Effector CD8-positive, alpha-beta T cell (primary cell): Measurements from ENCODE around the gene SLC22A12.
"Not testable (repeated sequence)": the region's sequence is repeated elsewhere in the genome, so short reads cannot be mapped to it uniquely, and the experiment has no call there.

ENCODE experiments used
- DNase-seq: peaks from one replicate; lab custom pipeline; 2025; lab: John Stamatoyannopoulos, UW
- total RNA-seq, 4 experiments: gene quantifications; one replicate each; lab custom pipeline; 2026; lab: John Stamatoyannopoulos, UW

Gene SLC22A12
- 0 reads per million in 4 experiments for total RNA-seq

DNA sequence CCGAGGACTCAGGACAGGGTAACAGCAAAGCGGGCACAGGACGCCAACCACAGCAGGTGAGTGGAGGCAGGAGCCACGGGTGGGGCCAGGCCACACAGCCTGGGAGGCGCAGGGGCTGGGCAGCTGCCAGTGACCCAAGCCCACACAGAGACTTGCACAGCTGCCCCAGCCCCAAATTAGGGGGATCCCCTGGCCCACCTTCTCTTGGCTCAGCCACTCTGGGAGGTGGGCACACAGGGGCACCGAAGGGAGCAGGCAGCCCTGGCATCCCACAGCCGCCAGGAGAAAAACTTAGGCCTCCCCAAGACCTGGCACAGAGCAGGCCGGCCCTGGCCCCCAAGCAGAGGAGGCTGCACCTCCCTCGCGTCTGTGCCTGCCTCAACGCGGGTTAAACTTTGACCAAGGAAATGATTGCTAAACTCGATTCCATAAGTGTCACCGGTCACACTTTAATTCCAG lies at the start of gene SLC22A12:
SLC22A12 (plus strand) TSS at position 458 of the 459 bp plus-strand sequence. CDS start 337 bp downstream, outside the sequence.
- DNase-seq = no peak

DNA sequence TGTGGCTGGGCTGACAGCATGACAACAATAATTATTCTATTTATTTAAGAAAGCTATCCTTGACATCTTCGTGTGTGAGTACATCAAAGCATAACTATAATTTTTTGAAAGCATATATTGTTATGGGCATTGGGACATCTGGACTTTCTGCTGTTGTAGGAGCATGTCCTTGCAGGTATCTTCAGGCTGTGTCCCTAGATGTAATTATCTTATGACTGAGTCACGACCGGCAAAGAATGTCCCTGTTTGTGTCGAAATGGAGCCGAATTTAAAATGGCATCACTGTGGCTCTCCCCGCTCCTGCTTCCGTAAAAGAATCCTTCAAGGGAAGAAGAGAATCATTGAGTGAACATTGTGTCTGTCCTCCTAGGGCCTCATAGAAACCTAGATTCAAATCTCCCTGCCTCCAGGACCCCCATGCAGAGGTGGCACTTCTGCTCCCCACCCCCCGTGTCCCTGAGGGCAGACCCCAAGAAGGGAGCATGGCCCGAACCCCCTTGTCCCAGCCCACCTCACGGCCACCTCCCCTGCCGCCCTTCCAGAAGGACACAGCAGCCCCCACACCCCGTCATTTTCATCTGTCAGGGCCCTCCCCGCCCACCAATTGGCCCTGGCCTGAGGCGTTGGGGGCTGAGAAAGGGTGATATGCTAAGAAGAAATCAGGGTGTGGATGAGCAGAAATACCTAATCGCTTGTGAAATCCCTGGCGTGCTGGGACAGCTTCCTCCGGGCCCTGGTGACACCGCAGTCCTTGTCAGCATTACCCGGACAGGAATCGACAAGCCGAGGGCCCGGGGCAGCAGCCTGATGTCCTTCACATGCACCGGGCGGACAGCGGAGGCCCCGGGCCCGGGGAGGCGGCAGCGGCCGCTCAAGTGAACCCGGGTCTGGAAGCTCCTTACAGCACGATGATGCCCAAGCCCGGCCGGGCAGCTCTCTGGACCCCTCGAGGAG lies 48.6 kb upstream of the SLC22A12 start:
- DNase-seq = no peak

DNA sequence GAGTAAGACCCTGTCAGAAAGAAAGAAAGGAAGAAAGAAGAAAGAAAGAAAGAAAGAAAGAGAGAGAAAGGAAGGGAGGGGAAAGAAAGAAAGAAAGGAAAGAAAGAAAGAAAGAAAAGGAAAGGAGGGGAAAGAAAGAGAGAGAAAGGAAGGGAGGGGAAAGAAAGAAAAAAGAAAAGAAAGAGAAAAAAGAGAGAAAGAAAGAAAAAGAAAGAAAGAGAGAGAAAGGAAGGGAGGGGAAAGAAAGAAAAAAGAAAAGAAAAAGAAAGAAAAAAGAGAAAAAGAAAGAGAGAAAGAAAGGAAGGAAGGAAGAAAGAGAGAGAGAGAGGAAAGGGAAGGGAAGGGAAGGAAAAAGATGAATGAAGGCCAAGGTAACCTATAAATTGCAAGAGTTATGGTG lies 47.2 kb upstream of the SLC22A12 start:
- DNase-seq = no peak

GRCh38 chr11:64544616-64545296 lies 46.3 kb upstream of the SLC22A12 start:
- DNase-seq = no peak

DNA sequence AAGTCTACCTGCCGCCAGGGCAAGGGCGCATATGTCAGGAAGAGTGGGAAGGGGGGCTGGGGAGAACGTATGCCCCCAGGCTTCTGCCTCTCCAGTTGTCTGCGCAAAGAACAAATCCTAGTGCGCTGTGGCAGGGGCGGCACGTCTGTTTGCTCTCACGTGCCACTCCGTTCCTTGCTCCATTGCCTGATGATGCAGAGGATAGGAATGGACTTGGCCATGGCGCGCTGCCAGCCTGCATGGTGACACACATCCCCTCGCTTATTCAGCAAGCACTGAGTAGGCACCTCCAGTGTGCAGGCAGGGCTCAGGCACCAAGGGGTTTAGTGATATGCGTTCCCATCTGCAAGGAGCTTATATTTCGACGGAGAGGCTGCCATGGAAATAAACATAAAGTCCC lies 45.4 kb upstream of the SLC22A12 start:
- no peak for DNase-seq

DNA sequence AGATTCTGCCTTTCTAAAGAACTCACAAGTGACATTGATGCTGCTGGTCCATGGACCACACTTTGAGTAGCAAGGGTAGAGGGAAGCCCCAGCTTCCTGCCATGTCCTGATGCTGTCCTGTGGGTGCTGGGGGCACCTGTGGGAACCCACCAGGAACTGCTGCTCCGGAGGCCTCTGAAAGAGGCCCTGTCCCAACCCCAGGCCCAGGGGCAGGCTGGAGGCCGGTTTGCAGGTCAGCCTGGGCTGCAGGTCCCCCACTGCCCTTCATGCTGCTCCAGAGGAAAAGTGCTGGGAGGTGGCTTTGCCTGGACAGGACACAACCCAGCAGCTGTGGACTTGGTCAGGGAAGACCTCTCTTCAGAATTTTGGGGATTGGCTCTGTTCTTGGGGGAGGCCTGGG lies 44.8 kb upstream of the SLC22A12 start:
- no peak for DNase-seq

DNA sequence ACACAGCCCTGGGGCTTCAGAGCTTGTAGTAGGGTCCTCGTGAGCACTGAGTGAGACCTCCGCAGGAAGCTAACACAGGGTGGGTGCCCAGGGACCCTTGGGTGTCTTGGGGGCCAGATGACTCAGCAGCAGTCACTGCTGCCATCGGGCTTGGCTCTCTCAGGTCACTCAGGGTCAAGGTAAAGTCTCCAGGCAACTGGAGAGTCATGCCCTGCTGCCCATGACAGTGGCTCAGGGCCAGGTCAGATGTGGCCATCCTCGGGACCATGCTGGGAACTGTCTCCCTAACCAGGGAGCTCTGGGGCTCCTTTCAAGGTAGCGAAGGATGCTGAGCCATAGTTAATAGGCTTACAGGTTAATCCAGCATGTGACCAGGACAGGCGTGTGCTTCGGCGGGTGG lies 44.4 kb upstream of the SLC22A12 start:
- no peak for DNase-seq

GRCh38 chr11:64549969-64550368 lies 41.1 kb upstream of the SLC22A12 start:
- no peak for DNase-seq

DNA sequence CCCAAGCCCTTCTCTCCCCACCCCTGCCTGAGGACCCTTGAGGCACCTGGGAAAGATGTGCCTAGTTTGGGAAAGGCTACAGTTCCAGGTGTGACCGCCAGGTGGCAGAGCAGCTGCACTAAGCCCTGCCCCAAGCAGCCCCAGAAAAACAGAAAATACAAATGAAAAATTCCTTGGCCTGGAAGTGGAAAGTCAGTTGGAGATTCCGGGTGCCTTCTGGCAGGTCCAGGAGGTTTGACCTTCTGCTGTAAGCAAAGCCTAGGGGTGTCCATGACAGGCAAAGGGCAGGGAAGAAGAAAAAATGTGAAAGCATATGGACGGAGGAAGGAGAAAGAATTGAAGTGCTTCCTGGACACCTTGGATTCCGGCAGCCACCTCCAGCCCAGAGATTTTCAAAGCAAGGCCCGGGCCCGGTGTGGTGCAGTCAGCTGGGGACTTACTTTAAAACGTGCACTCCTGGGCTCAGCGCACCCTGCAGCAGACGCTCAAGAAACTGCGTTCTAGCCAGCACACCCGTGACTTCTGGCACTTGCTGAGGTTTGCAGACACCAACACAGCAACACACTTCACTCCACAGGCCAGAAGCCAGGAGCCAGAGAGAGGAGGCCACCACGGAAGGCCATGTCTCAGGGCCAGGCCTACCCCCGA lies 37.3 kb upstream of the SLC22A12 start:
- DNase-seq = peak; percentile 40

GRCh38 chr11:64556044-64556720 lies 34.8 kb upstream of the SLC22A12 start:
- DNase-seq = no peak

DNA sequence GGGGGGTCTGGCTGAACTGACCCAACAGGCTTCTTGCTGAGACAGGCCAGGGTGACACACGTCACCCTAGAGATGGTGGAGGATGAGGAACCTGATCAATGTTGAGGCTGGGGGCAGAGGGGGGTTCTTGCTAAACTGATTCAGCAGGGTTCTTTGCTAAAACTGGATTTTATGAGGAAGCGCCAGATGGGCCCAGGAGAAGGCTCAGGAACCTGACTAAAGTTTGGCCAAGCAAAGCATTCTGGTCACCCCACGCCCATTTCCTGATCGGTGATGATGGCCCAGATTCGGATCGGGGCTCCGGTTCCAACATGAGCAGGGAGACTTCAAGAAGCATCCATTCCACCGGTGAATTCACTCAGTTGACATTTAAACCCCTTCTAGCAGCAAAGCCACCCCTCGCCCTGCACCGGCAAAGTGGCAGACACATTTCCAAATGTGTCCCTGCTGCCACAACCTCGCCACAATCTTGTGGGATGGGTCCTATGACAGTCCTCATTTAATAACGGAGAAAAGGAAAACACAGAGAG lies 34.2 kb upstream of the SLC22A12 start:
- DNase-seq = no peak

DNA sequence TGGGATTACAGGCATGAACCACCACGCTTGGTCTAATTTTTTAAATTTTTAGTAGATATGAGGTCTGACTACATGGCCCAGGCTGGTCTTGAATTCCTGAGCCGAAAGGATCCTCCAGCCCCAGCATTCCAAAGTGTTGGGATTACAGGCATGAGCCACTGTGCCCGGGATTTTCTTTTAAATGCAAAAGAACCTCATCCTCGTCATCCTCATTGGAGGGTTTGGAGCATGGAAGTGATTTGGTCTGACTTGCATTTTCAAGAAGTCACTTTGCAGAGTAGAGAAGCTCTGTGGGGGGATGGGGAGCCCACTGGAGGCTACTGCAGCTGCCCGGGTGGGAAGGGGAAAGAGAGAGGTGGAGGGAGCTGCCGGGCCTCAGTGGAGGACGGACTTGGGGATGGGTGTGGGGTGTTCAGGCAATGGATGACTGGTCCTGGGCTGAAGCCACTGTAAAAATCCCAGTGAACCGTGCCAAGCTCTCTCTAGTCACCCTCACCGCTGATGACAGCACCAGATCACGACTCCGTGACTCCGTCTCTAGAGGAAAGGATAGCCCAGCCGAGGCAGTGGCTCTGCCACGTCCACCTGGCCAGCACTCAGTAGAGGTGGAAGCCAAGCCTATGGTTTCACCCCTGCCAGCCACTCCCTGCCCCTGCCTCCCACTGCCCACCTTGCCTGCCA lies 32.8 kb upstream of the SLC22A12 start:
- DNase-seq = no peak

- DNase-seq = no peak
These were observed 32.2 kb upstream of the SLC22A12 start for GRCh38 chr11:64558869-64559268.

GRCh38 chr11:64559351-64560138 lies 31.5 kb upstream of the SLC22A12 start:
- DNase-seq = no peak

- DNase-seq = no peak
These were observed 30.8 kb upstream of the SLC22A12 start for GRCh38 chr11:64560139-64560771.

DNA sequence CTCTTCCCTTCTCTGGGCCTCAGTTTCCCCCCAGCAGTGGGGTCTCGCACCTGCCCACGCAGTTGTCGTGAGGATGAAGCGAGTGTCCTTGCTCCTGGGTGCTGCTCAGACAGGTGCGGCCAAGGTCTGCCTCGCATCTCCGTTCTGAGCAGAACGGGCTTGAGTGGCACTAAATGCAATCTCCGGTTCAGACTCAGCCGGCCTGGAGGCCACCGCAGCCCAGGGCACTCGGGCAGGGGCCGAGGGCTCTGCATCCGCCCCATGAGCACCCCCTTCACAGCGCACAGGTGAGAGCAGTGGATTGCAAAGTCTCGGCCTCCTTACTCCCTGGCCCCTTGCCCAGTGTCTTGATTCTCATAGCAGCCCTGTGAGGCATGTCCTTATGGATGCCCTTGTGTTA lies 30.1 kb upstream of the SLC22A12 start:
- DNase-seq = no peak

DNA sequence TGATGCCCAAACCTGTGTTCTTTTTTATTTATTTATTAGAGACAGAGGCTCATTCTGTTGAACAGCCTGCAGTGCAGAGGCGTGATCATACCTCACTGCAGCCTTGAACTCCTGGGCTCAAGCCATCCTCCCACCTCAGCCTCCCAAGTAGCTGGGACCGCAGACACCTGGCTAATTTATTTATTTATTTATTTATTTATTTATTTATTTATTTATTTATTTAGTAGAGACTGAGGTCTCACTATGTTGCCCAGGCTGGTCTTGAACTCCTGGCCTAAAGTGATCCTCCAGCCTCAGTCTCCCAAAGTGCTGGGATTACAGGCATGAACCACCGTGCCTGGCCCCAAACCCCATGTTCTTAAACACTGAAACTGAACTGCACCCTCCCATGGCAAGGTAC lies 29.6 kb upstream of the SLC22A12 start:
- DNase-seq = not testable (repeated sequence)

- no peak for DNase-seq
These were observed 28.9 kb upstream of the SLC22A12 start for GRCh38 chr11:64561984-64562722.
